T1000 (cell line): ENCODE results near the gene TBC1D2B.

Experiments used
- DNase-seq: peaks from one replicate; lab custom pipeline; 2025; ENCODE audit warnings: mixed read lengths; lab: John Stamatoyannopoulos, UW

The TBC1D2B gene

GRCh38 chr15:77945566-77945965, 131.9 kb downstream of the TBC1D2B start:
- DNase-seq = no peak
